NCI-H1436 (cell line): ENCODE data around the gene HAUS2.

ENCODE experiments used
- DNase-seq: peaks from one replicate; lab custom pipeline; 2025; lab: John Stamatoyannopoulos, UW

The HAUS2 gene

DNA sequence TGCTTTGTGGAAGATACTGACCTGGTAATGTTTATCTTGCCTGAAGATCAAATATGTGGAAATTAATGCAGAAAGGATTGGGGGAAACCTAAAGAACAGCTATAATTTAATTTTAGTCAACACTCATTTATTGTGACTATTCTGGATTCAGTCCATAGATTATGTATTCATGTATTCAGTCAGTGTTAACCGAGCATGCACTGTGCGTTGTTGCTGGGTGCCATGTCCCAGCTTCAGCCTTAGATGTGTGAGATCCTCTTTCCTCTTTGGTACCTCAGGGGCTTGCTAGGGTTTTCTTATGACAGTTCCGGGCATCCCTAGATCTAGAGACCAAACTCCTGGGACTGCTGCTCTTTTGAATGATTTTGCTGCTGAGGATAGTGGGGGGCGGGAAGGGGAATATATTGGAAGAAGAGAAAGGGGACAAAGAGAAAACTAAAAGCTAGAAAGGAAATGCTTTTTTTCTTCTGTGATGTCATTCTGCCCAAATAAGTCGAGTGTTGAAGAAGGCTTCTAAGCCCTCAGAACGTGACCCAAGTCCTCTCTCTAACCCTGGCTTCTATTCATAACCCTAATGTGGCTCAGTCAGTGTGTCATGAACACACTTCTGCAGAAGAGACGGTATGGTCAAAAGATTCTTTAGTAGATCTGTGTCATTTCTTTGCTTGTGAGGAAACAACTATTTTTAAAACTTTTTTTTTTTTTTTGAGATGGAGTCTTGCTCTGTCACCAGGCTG lies 60.3 kb downstream of the HAUS2 start:
- no peak for DNase-seq

GRCh38 chr15:42611532-42611931 lies 62.9 kb downstream of the HAUS2 start:
- no peak for DNase-seq

DNA sequence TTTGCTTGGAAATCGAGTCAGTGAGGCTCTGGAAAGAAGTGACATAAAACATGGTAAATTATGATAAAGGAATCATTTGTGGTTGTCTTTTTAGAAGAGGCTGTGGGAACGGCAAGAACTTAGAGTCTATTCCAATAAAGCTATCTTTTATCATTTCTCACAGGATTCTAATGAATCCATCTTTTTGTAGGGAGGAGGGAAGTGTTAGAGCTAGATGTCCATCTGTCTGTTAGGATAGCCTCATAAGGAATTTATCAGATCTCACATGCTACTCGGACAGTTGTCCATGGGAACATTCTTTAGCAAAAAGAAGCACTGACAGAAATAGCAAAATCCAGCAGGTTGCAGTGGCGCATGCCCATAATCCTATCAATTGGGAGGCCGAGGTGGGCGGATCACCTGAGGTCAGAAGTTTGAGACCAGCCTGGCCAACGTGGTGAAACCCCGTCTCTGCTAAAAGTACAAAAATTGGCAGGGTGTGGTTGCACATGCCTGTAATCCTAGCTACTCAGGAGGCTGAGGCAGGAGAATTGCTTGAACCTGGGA lies 63.8 kb downstream of the HAUS2 start:
- DNase-seq = no peak

- no peak for DNase-seq
These were observed 67.5 kb downstream of the HAUS2 start for GRCh38 chr15:42616107-42616506.
